ENCODE measurements around the gene BMP6.

Gene BMP6

DNA sequence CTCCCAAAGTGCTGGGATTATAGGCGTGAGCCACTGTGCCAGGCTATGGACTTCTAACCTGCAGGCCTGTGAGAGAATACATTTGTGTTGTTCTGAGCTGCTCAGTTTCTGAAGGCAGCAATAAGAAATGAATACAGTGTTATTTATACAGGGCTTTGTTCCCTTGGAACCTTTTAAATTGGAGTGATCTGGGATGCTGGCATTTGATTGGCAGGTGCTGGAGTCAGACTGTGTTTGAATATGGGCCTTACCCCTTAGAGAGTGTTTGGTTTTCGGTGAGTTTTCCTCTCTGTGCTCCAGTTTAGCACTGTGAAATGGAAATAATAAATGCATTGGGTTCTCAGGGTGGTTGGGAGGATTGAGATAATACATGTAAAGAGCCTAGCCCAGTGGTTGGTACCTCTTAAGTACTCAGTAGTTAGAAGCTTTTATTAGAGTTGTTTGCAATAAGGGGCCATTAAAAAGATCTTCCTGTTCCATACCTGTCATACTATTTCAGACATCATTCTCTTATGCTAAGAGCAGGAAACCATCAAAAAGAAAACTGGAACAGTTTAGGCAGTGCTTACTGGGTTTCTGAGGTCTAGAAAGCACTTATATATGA lies 22.1 kb downstream of the BMP6 start:
- TF ChIP-seq, protein P1, sequence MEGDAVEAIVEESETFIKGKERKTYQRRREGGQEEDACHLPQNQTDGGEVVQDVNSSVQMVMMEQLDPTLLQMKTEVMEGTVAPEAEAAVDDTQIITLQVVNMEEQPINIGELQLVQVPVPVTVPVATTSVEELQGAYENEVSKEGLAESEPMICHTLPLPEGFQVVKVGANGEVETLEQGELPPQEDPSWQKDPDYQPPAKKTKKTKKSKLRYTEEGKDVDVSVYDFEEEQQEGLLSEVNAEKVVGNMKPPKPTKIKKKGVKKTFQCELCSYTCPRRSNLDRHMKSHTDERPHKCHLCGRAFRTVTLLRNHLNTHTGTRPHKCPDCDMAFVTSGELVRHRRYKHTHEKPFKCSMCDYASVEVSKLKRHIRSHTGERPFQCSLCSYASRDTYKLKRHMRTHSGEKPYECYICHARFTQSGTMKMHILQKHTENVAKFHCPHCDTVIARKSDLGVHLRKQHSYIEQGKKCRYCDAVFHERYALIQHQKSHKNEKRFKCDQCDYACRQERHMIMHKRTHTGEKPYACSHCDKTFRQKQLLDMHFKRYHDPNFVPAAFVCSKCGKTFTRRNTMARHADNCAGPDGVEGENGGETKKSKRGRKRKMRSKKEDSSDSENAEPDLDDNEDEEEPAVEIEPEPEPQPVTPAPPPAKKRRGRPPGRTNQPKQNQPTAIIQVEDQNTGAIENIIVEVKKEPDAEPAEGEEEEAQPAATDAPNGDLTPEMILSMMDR (IDR thresholded peaks at IDR 0.05), result no peak
- no peaks in the 10 kb centered on the region for H3K9me3 ChIP-seq
- H3K27ac ChIP-seq, result no peak overlapping the region
- peaks cover 16% of the 10 kb centered on the region for H3K27me3 ChIP-seq
- no peak overlapping the region for H3K4me3 ChIP-seq (ENCODE audit: low read depth in 1 of 2, low read length in 1 of 2)
- H3K4me1 ChIP-seq (ENCODE audit: control insufficient read depth in 1 of 2, insufficient read depth in 1 of 2, low read depth in 1 of 2, low read length in 1 of 2), result no peaks in the 10 kb centered on the region
- H3K36me3 ChIP-seq, result no peaks in the 10 kb centered on the region

DNA sequence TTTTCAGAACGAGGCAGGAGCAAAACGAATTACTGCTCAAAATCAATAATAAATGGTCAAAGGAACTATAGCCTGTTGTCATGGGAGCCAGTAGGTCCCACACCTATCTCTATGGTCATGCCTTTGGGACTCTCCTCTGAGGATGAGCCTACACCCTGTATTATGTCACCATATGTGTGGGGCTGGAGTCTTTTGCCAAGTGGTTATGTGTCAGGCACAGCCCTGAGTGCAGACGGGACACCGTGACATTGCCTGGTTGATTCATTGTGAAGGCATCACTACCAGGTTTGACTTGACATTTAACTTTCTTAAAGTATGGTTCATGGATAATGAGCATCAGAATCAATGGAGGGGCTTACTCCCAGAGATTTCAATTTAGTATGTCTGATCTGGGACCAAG lies 23.6 kb downstream of the BMP6 start:
- Histone ChIP-seq H3K4me1 (ENCODE audit: control insufficient read depth in 1 of 2, insufficient read depth in 1 of 2, low read depth in 1 of 2, low read length in 1 of 2) (no peaks in the 10 kb centered on the region), H3K27ac (no peak overlapping the region), H3K36me3 (no peaks in the 10 kb centered on the region), H3K27me3 (peaks cover 4% of the 10 kb centered on the region), H3K9me3 (no peaks in the 10 kb centered on the region), H3K4me3 (ENCODE audit: low read depth in 1 of 2, low read length in 1 of 2) (no peak overlapping the region)
- TF ChIP-seq, protein P1 (IDR thresholded peaks at IDR 0.05), result no peak

DNA sequence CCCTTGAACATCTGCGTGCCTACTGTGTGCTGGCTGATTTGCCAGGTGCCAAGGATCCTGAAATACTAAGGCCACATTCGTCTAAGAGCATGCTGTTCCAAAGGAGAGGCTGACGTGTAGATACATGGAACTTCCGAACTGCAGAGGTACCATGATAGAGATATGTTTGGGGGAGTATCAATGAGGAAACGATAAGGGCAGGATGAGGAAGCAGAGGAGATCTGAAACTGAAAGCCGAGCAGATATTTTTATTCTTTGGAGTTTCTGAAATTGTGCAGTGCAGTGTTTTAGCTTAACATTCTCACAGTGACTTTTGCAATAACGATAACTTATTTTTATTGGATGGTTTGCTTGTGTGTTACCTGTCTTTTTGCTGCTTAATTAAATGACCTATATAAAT lies 24.3 kb downstream of the BMP6 start:
- no peak overlapping the region for H3K27ac ChIP-seq
- peaks cover 9% of the 10 kb centered on the region for H3K27me3 ChIP-seq
- H3K36me3 ChIP-seq, result no peaks in the 10 kb centered on the region
- TF ChIP-seq, protein P1 (IDR thresholded peaks at IDR 0.05), result no peak
- no peaks in the 10 kb centered on the region for H3K9me3 ChIP-seq
- H3K4me3 ChIP-seq (ENCODE audit: low read depth in 1 of 2, low read length in 1 of 2), result no peak overlapping the region
- no peaks in the 10 kb centered on the region for H3K4me1 ChIP-seq (ENCODE audit: control insufficient read depth in 1 of 2, insufficient read depth in 1 of 2, low read depth in 1 of 2, low read length in 1 of 2)

DNA sequence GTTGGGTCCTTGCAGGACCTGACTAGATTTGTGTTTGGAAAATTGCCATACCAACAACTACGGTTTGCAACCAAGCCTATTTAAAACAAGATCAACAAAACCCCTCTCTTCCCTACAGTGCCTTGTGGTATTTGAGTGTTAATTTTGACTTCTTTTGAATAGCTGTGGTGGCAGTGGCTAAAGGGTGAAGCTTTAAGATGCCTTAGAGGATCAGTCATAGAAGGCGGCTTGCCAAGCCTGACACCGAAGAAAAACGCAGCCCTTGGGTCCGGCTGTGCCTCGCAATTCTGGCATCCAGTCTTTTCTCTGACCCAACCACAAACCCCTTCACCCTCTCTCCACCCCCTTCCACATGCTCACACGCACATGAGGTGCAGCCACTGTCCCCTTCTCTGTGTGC lies 32.6 kb downstream of the BMP6 start:
- Histone ChIP-seq H3K4me3 (ENCODE audit: low read depth in 1 of 2, low read length in 1 of 2) (no peak overlapping the region), H3K27ac (no peak overlapping the region), H3K36me3 (no peaks in the 10 kb centered on the region), H3K9me3 (no peaks in the 10 kb centered on the region), H3K4me1 (ENCODE audit: control insufficient read depth in 1 of 2, insufficient read depth in 1 of 2, low read depth in 1 of 2, low read length in 1 of 2) (no peaks in the 10 kb centered on the region), H3K27me3 (peaks cover 5% of the 10 kb centered on the region)
- TF ChIP-seq, protein P1 (IDR thresholded peaks at IDR 0.05), result no peak

DNA sequence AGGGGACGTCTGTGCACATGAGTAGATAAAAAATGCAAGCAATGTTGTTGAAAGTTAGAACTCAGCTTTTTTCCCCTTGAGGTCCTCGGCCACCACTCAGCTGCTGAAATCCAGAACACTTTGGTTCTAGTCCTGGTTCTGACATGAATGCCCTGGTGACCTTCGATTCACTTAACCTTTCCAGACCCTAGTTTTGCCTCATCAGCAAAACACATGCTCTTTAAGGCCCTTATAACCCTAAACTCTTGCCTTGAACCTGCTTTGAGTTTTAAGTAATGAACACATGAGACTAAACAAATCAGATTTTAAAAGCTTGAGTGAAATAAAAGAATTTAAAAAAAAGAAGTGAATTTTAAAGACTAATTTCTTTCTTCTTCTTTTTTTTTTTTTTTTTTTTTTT lies 33.4 kb downstream of the BMP6 start:
- H3K4me3 ChIP-seq (ENCODE audit: low read depth in 1 of 2, low read length in 1 of 2), result no peak overlapping the region
- no peaks in the 10 kb centered on the region for H3K9me3 ChIP-seq
- H3K4me1 ChIP-seq (ENCODE audit: control insufficient read depth in 1 of 2, insufficient read depth in 1 of 2, low read depth in 1 of 2, low read length in 1 of 2), result no peaks in the 10 kb centered on the region
- TF ChIP-seq, protein P1 (IDR thresholded peaks at IDR 0.05), result no peak
- no peak overlapping the region for H3K27ac ChIP-seq
- H3K27me3 ChIP-seq, result peaks cover 5% of the 10 kb centered on the region
- no peaks in the 10 kb centered on the region for H3K36me3 ChIP-seq

DNA sequence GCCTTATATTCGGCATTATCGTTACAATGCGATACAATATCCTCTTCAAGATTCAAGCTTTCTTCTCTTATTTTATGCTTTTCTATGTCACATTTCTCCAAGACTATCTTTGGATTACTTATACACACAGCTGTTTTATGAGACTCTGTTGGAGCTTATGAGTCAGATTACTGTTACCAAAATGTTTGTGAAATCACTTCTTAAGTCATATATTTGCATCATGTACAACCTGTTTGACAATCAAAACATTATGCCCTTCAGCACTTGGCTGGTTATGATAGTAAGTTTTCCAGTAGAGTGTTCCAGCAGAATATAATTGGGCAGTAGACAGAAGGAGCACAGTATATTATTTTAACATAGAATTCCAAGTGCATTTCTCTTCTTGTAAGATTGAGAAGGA lies 35.2 kb downstream of the BMP6 start:
- TF ChIP-seq, protein P1 (IDR thresholded peaks at IDR 0.05), result no peak
- H3K36me3 ChIP-seq, result no peaks in the 10 kb centered on the region
- H3K4me1 ChIP-seq (ENCODE audit: control insufficient read depth in 1 of 2, insufficient read depth in 1 of 2, low read depth in 1 of 2, low read length in 1 of 2), result no peaks in the 10 kb centered on the region
- H3K27me3 ChIP-seq, result no peaks in the 10 kb centered on the region
- H3K9me3 ChIP-seq, result no peaks in the 10 kb centered on the region
- no peak overlapping the region for H3K27ac ChIP-seq
- no peak overlapping the region for H3K4me3 ChIP-seq (ENCODE audit: low read depth in 1 of 2, low read length in 1 of 2)
